Muscle of back (tissue), 13 donors: ENCODE measurements around the gene TNFSF13. TPM values are rescaled to one million over a fixed set of nuclear protein-coding genes. Genes with fewer than 3 reads are reported as not detected.
A peak's percentile ranks its signal among the peaks of the same experiment; 100 is the strongest.

Experiments used
- DNase-seq, 3 donors: peaks; one replicate each; pipeline versions ENCODE4 v3.0.0 to v3.0.0-alpha.2; 2013
- long read RNA-seq, 9 donors: transcript quantifications; one replicate each; lab custom pipeline, GENCODE V29; 2026
- polyA plus RNA-seq, 10 donors: library from polyadenylated mRNA; unstranded; fragments of 120-200 nt; gene quantifications; one replicate each; pipeline ENCODE4 v1.2.1, GENCODE V29; 2013; ENCODE audit not compliant: insufficient read length in 10 of 10

Gene TNFSF13
- 1 to 10 TPM; 2.4 to 6.3 (median 4.0) TPM for polyA plus RNA-seq
- long read RNA-seq, donor 1, partial matches to known transcripts = 0 of 2 reads
- long read RNA-seq, donor 1, other reads (novel, unspliced or antisense) = 0 of 2 reads
- long read RNA-seq, donor 2, partial matches to known transcripts = 0 of 2 reads
- long read RNA-seq, donor 2, other reads (novel, unspliced or antisense) = 0 of 2 reads
- long read RNA-seq, donor 3 = 0 reads
- long read RNA-seq, donor 4, partial matches to known transcripts = 0 of 2 reads
- long read RNA-seq, donor 4, other reads (novel, unspliced or antisense) = 0 of 2 reads
- long read RNA-seq, donor 5, partial matches to known transcripts = 0 of 2 reads
- long read RNA-seq, donor 5, other reads (novel, unspliced or antisense) = 0 of 2 reads
- long read RNA-seq, donor 6 = 0 reads
- long read RNA-seq, donor 7, partial matches to known transcripts = 0 of 1 reads
- long read RNA-seq, donor 7, other reads (novel, unspliced or antisense) = 0 of 1 reads
- long read RNA-seq, donor 8 = 0 reads
- long read RNA-seq, donor 9 = 0 reads

- no peak for DNase-seq
Observed at GRCh38 chr17:7558544-7559319, at the start of gene TNFSF13. TSS of gene TNFSF13 (plus strand) at chr17:7558750. CDS start at chr17:7559040, 290 bp downstream.

DNA sequence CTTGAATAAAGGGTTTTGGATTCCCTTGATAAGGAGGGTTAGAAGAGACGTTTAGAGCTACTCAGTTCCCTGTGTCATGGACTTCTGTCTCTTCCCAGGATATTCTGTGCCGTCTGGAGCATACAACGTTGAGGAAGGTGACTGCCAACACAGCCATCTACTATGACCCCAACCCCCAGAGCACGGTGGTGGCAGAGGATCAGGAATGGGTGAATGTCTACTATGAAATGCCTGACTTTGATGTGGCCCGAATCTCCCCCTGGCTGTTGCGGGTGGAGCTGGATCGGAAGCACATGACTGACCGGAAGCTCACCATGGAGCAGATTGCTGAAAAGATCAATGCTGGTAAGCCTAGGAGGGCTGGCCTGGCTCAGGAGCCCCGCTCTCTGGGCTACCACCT, 49.7 kb upstream of the TNFSF13 start:
- DNase-seq = no peak

DNA sequence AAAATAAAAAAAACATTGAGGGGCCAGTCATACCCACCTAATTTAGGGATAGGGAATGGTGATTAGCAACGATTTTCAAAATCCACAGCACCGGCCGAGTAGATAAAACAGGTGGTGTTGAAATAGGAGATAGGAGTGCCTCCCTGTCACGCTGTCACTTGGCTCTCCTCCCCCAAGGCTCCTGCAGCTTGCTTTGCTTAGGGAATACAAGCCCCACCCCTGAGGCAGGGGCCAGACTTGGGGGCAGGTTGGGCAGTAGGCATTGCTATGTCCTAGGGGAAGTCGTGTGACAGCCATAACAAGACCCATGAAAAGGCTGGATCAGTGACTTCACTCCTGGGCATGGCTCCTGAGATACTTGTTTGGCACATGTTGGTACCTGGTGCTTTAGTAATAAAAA, 48.6 kb upstream of the TNFSF13 start:
- peak in 1 of 3 donors; percentile 27 for DNase-seq

DNA sequence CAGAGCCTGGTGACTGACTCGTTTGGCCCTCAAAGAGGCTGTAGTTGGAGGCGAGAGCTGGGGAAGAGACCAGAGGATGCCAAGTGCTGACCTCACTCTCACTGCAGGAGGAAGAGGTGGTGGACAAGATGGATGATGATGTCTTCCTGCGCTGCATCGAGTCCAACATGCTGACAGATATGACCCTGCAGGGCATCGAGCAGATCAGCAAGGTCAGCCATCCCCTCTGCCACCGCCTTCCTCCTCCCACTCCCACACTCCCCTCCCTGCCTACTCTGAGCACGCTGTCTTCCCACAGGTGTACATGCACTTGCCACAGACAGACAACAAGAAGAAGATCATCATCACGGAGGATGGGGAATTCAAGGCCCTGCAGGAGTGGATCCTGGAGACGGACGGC, 47.4 kb upstream of the TNFSF13 start:
- DNase-seq = no peak

DNA sequence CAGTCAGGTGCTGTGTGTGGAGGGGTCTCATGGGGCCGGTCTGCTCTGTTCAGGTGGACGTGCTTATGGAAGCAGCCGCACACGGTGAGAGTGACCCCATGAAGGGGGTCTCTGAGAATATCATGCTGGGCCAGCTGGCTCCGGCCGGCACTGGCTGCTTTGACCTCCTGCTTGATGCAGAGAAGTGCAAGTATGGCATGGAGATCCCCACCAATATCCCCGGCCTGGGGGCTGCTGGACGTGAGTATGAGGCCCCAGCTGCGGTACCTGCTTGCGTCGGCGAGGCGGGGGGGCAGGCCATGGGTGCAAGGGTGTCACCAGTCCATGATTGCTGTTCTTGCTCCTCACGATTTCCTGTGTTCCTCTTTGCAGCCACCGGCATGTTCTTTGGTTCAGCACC, 46.4 kb upstream of the TNFSF13 start:
- no peak for DNase-seq

DNA sequence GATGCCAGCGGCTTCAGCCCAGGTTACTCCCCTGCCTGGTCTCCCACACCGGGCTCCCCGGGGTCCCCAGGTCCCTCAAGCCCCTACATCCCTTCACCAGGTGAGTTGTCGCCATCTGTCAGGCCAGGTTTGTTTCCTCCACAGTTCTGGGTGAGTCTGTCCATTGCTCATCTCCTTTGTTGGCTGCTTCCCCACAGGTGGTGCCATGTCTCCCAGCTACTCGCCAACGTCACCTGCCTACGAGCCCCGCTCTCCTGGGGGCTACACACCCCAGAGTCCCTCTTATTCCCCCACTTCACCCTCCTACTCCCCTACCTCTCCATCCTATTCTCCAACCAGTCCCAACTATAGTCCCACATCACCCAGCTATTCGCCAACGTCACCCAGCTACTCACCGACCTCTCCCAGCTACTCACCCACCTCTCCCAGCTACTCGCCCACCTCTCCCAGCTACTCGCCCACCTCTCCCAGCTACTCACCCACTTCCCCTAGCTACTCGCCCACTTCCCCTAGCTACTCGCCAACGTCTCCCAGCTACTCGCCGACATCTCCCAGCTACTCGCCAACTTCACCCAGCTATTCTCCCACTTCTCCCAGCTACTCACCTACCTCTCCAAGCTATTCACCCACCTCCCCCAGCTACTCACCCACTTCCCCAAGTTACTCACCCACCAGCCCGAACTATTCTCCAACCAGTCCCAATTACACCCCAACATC, 45.6 kb upstream of the TNFSF13 start:
- DNase-seq = no peak

GRCh38 chr17:7513850-7514419, 44.6 kb upstream of the TNFSF13 start:
- DNase-seq = no peak

DNA sequence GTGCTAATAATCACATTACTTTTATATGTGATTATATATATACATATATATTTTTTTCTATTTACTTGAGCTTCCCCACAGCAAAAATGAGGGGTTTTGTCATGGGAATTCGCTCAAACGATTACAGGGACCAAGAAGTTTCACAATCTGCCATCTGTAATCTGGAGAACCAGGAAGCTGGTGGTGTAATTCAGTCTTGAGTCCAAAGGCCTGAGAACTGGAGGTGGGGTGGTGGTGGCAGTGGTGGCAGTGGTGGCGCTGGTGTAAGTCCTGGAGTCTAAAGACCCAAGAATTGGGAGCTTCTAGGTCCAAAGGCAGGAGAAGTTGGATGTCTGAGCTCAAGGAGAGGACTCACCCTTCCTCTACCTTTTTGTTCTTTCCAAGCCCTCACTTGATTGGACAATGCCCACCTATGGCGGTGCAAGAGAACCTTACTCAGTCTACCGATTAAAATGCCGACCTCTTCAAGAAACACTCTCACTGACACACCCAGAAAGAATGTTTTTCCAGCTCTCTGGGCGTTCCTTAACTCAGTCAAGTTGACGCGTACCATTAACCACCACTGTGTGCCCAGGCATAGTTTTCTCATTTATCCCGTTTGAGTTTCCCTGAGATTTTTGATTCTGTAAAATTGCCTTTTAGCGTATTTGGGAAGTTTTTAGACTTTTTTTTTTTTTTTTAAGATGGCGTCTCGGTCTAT, 42.5 kb upstream of the TNFSF13 start:
- DNase-seq = no peak

GRCh38 chr17:7523033-7523432, 35.5 kb upstream of the TNFSF13 start:
- no peak for DNase-seq

DNA sequence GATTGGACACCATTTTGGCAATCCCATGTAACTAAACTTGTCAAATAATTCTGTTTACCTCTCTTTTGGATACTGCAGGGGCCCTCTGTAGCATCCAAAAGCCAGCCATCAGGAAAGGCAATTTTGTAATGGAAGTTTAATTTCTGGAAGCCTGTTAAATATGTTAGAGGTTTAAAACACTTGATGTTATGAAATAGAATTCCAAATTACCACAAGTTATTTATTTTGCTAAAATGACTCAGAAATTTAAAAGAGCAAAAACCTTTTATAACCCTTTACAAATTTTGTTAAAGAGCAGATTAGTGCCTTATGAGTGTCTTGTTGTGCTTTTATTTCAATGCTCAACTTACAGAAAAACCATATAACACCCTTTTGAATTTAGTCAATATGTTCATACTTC, 29.7 kb upstream of the TNFSF13 start:
- DNase-seq = no peak

DNA sequence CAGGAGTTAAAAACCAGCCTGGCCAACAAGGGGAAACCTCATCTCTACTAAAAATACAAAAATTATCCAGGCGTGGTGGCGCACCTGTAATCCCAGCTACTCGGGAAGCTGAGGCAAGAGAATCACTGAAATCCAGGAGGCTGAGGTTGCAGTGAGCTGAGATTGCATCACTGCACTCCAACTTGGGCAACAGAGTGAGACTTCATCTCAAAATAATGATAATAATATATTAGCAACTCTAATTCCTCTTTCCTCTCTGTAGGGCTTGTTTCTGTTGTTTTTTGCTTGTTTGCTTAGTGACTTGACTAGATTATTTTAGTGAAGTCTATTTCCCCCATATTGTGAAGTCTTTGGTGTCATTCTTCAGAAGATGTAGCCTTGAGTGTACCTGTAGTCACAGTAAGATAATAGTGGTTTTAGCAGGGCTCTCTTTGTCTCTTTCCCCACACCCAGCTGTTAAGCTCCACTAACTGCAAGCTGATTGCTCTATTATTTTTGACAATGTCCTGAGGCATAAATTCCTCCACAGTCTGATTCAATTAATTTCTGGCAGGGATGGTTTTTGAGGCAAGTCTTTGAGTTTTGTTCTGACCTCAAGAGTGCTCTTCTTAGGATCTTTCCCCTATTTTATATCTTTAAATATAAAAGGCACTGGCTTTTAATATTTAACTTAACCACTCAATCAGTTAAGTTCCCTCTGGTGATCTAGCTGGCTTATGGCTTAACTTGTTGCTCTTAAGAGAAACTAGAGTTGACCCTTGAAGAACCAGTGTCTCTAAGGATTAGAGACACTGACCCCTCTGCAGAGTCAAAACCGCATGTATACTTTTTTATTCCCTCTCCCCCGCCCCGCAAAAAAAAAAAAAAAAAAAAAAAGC, 28.3 kb upstream of the TNFSF13 start:
- DNase-seq = no peak

DNA sequence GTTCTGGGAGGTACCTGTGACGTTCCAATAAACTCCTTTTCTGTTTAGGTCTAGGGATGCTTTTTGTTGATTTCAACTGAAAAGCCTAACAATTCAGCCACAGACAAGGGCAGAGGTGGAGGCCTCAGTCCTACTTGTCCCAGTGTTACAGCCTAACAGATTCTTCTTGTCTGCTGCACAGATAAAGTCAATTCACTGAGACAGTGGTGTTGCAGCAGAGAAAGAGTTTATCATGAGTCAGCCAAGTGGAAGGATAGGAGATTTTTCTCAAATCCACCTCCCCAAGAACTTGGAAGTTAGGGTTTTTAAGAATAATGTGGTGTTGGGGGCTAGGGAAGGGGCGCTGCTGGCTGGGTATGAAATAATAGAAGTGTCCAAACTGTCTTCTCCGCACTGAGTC, 20.5 kb upstream of the TNFSF13 start:
- DNase-seq = no peak

- DNase-seq = no peak
Observed at GRCh38 chr17:7538891-7539545, 19.5 kb upstream of the TNFSF13 start.

DNA sequence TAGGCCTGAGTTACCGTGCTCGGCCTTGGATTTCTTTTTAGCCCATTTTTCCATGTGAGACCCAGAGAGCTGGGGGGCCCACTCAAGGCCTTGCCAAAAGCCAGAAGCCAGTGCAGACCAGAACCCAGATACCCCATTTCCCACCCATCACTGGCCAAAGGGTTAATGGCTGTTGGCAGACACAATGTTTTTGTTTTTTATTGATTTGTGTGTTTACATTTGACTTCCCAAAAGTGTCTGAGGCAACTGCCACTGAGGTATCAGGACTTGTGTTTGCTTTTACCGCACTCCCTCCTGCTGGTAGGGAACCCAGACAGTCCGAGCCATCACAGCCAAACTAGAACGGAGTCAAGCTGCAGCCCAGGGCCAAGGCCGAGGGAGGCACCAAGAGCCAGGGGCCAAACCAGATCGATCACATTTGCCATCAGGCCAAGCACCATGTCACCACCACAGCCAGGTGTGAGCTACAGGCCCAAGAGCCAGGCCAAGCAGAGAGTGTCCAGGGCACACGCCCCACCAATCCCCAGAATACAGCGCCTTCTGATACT, 17.4 kb upstream of the TNFSF13 start:
- DNase-seq = no peak

GRCh38 chr17:7544911-7545310, 13.6 kb upstream of the TNFSF13 start:
- no peak for DNase-seq

DNA sequence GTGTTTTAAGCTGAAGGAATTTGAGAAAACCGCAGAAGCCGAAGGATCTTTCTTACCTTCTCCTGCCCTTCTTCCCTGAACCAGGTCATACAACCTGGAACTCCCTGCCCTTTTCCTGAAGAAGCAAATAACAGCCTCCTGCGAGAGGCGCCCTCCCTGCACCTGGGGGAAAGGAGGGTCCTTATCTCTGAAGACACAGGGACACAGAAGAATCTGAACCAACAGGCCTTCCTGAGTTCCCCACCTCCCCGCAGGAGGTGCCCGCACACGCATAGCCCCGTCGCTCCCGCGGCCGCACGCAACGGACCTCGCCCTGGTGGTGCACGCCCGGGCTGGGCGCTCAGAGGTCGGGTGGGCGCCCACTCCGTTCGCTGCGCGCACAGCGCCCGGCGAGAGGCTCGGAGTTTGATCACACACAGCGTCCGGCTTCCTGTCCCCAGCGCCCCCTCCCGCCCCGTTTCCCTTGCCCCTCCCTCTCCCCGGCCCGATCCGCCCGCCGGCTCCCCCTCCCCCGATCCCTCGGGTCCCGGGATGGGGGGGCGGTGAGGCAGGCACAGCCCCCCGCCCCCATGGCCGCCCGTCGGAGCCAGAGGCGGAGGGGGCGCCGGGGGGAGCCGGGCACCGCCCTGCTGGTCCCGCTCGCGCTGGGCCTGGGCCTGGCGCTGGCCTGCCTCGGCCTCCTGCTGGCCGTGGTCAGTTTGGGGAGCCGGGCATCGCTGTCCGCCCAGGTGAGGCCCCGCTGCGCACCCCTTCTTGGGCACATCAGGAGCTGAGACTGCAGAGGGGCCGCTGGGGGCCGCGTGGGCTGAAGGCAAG, 9.8 kb upstream of the TNFSF13 start, which contains the start of gene TNFSF12:
Gene TNFSF12 (plus strand): TSS at position 474 of the 816 bp plus-strand sequence. CDS start 96 bp downstream, at position 570.
- DNase-seq = peak in 1 of 3 donors; percentile 85

DNA sequence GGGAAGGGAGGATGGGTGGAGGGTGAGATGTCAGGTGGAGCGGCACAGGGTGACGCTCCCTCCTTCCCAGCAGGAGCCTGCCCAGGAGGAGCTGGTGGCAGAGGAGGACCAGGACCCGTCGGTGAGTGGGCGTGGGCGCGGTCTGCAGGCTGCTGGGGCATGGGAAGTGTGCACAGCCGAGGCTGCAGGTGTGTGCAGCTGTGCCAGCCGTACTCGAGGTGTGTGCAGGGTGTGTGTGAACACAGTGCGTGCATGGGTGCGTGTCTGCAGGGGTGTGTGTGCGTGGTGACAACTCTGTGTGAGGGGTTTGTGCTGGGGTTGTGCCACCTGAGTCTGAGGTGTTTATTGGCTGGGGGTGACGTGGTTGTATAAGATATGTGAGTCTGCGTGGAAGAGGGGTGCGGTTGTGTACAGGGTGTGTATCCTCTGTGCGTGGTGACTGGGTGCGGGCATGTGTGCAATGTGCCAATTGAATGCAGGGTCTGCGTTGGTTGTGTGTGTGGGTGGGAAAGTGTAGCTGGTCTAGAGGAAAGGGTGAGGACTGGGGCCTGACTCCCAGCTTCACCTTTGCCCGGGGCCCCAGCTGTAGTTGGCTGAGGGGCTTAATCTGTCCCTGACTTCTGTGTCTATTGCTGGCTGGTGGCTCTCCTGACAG, 9.0 kb upstream of the TNFSF13 start:
- no peak for DNase-seq

DNA sequence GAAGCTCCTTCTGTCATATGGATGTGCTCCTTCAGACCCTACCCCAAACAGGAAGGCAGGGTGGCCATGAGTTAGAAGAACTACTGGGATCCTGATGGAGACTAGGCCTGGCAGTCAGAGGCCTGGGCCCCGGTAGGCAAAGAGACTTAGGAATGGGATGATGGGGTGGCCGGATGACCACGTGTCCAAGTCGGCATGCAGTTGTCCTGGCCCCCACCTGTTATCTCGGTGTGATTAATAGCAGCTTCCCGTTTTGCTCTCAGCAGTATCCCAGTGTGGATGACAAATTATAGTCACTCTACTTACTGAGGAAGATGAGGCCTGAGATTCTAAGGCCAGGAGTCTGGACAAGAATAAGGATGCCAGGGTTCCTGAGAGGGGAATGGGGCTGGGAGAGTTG, 8.2 kb upstream of the TNFSF13 start:
- DNase-seq = no peak
